Keratinocyte (primary cell): Measurements from ENCODE around the gene PAK2. TPM values are rescaled to one million over a fixed set of nuclear protein-coding genes. Genes with fewer than 3 reads are reported as not detected.

Experiments used
- DNase-seq: peaks from one replicate; pipeline ENCODE4 v3.0.0-alpha.2; 2011; ENCODE audit warnings: low read depth, missing footprints, low spot score
- FAIRE-seq: peaks from 2 replicates; lab custom pipeline; 2011; peaks lifted over from hg19 to GRCh38; lab: Jason Lieb, UNC
- H2AFZ ChIP-seq: 2 replicates; pipeline ENCODE4 v1.6.0; 2012; ENCODE audit warnings: low read length, control low read depth, inconsistent platforms; ENCODE audit not compliant: control insufficient read depth
- H3K27ac ChIP-seq: 2 replicates; pipeline ENCODE4 v1.5.1; 2011; ENCODE audit warnings: low read length; ENCODE audit not compliant: control insufficient read depth, insufficient read depth
- H3K27me3 ChIP-seq: 3 replicates; pipeline ENCODE4 v1.6.0; 2011; ENCODE audit warnings: low read length; ENCODE audit not compliant: control insufficient read depth, insufficient read depth; ENCODE audit errors: extremely low read depth
- H3K36me3 ChIP-seq, 2 experiments: 2 replicates in 1 of 2; 3 replicates in 1 of 2; pipeline ENCODE4 v1.5.1; 2011; ENCODE audit warnings: low read length in 2 of 2, mild to moderate bottlenecking in 1 of 2; ENCODE audit not compliant: control insufficient read depth in 2 of 2, insufficient read depth in 2 of 2; ENCODE audit errors: extremely low read depth in 1 of 2
- H3K4me1 ChIP-seq: 3 replicates; pipeline ENCODE4 v1.5.1; 2011; ENCODE audit warnings: low read length; ENCODE audit not compliant: control insufficient read depth, insufficient read depth; ENCODE audit errors: extremely low read depth
- H3K4me2 ChIP-seq: 3 replicates; pipeline ENCODE4 v1.6.0; 2011; ENCODE audit warnings: low read depth, low read length; ENCODE audit not compliant: control insufficient read depth, insufficient read depth; ENCODE audit errors: extremely low read depth
- H3K4me3 ChIP-seq, 3 experiments: fragments of 200-600 bp in 1 of 3; sonication (generic) in 1 of 3; 2 replicates in 2 of 3; 3 replicates in 1 of 3; pipeline ENCODE4 v1.5.1; 2011 to 2016; ENCODE audit warnings: low read length in 3 of 3, mild to moderate bottlenecking in 3 of 3, control low read depth in 2 of 3, inconsistent platforms in 1 of 3, low read depth in 1 of 3, mixed read lengths in 1 of 3, mixed run types in 1 of 3, moderate library complexity in 1 of 3; ENCODE audit not compliant: control insufficient read depth in 2 of 3, insufficient read depth in 2 of 3; ENCODE audit errors: extremely low read depth in 1 of 3
- H3K79me2 ChIP-seq: 2 replicates; pipeline ENCODE4 v1.6.0; 2012; ENCODE audit warnings: low read length; ENCODE audit not compliant: control insufficient read depth, insufficient read depth
- H3K9ac ChIP-seq: 3 replicates; pipeline ENCODE4 v1.6.0; 2011; ENCODE audit warnings: low read length; ENCODE audit not compliant: control insufficient read depth, insufficient read depth; ENCODE audit errors: extremely low read depth
- H3K9me1 ChIP-seq: 3 replicates; pipeline ENCODE4 v1.6.0; 2011; ENCODE audit warnings: low read length; ENCODE audit not compliant: control insufficient read depth, insufficient read depth; ENCODE audit errors: extremely low read depth
- H3K9me3 ChIP-seq: 2 replicates; pipeline ENCODE4 v1.5.1; 2012; ENCODE audit warnings: low read depth, low read length; ENCODE audit not compliant: control insufficient read depth
- H4K20me1 ChIP-seq: 3 replicates; pipeline ENCODE4 v1.6.0; 2011; ENCODE audit warnings: low read length; ENCODE audit not compliant: control insufficient read depth, insufficient read depth; ENCODE audit errors: extremely low read depth
- EZH2 ChIP-seq: IDR thresholded peaks from one replicate; pipeline ENCODE4 v1.6.1; 2012; ENCODE audit warnings: inconsistent platforms, mild to moderate bottlenecking, low read length, moderate library complexity
- dilution Hi-C: fragments of 300-500 bp; cut with MboI; formaldehyde crosslinking; loops from one replicate; pipeline ENCODE4 v1.7.0; 2020; ENCODE audit warnings: low sequenced_read_pairs; ENCODE audit not compliant: extremely low pct_ligation_motif_present
- polyA plus RNA-seq, 5 experiments: library from polyadenylated mRNA; depleted of rRNA in 3 of 5; stranded (reverse) in 3 of 5; stranded (forward) in 1 of 5; unstranded in 1 of 5; fragments of >200 nt; gene quantifications; 1 replicate in 1 of 5; 2 replicates in 3 of 5; 3 replicates in 1 of 5; pipeline versions ENCODE4 v1.2.1 to v1.2.3, GENCODE V29; 2011 to 2012; ENCODE audit warnings: missing spikeins in 2 of 5, low read depth in 1 of 5, low replicate concordance in 1 of 5
- TF ChIP-seq, protein P1 (sequence below), 3 experiments: IDR thresholded peaks in 1 of 3; conservative IDR thresholded peaks in 1 of 3; optimal IDR thresholded peaks in 1 of 3; 2 replicates in 2 of 3; 3 replicates in 1 of 3; pipeline versions ENCODE3 to v1.5.1; 2011; ENCODE audit warnings: low read length in 3 of 3, mild to moderate bottlenecking in 3 of 3, moderate library complexity in 2 of 3, control low read depth in 1 of 3, inconsistent platforms in 1 of 3; ENCODE audit not compliant: insufficient read depth in 2 of 3; ENCODE audit errors: extremely low read depth in 1 of 3

PAK2 gene
- polyA plus RNA-seq, 1 donor (not counting 4 experiments of a cell fraction or from before 2014, with no cell fraction given): 52.3 TPM

GRCh38 chr3:196812853-196813252 is 73.2 kb downstream of the PAK2 start:
- Histone ChIP-seq H2AFZ (no peak overlapping the region), H3K27ac (no peak overlapping the region), H4K20me1 (no peaks in the 10 kb centered on the region), H3K9me1 (no peaks in the 10 kb centered on the region), H3K4me3 (no peak overlapping the region), H3K79me2 (no peaks in the 10 kb centered on the region), H3K4me1 (no peaks in the 10 kb centered on the region), H3K9ac (no peak overlapping the region), H3K27me3 (no peaks in the 10 kb centered on the region), H3K36me3 (peaks cover 8 to 11% of the 10 kb centered on the region in 2 experiments), H3K9me3 (no peaks in the 10 kb centered on the region), H3K4me2 (no peak overlapping the region)
- DNase-seq (no peak), FAIRE-seq (no peak)
- dilution Hi-C loops: no loop called here
- no peak for TF ChIP-seq EZH2
- TF ChIP-seq, protein P1, sequence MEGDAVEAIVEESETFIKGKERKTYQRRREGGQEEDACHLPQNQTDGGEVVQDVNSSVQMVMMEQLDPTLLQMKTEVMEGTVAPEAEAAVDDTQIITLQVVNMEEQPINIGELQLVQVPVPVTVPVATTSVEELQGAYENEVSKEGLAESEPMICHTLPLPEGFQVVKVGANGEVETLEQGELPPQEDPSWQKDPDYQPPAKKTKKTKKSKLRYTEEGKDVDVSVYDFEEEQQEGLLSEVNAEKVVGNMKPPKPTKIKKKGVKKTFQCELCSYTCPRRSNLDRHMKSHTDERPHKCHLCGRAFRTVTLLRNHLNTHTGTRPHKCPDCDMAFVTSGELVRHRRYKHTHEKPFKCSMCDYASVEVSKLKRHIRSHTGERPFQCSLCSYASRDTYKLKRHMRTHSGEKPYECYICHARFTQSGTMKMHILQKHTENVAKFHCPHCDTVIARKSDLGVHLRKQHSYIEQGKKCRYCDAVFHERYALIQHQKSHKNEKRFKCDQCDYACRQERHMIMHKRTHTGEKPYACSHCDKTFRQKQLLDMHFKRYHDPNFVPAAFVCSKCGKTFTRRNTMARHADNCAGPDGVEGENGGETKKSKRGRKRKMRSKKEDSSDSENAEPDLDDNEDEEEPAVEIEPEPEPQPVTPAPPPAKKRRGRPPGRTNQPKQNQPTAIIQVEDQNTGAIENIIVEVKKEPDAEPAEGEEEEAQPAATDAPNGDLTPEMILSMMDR (optimal IDR thresholded peaks at IDR 0.05 in 1 of 3, IDR thresholded peaks at IDR 0.05 in 1 of 3, conservative IDR thresholded peaks at IDR 0.05 in 1 of 3; ENCODE audit: extremely low read depth in 1 of 3, insufficient read depth in 2 of 3, low read length in 3 of 3): no peak

GRCh38 chr3:196813903-196814302 is 74.2 kb downstream of the PAK2 start:
- Histone ChIP-seq H2AFZ (no peak overlapping the region), H3K4me1 (no peaks in the 10 kb centered on the region), H3K4me2 (no peak overlapping the region), H3K4me3 (no peak overlapping the region), H3K9me3 (no peaks in the 10 kb centered on the region), H3K79me2 (no peaks in the 10 kb centered on the region), H3K9me1 (no peaks in the 10 kb centered on the region), H3K27ac (no peak overlapping the region), H4K20me1 (no peaks in the 10 kb centered on the region), H3K27me3 (no peaks in the 10 kb centered on the region), H3K9ac (no peak overlapping the region), H3K36me3 (peaks cover 8 to 12% of the 10 kb centered on the region in 2 experiments)
- dilution Hi-C loops: no loop called here
- no peak for FAIRE-seq
- TF ChIP-seq, protein P1 (optimal IDR thresholded peaks at IDR 0.05 in 1 of 3, IDR thresholded peaks at IDR 0.05 in 1 of 3, conservative IDR thresholded peaks at IDR 0.05 in 1 of 3; ENCODE audit: extremely low read depth in 1 of 3, insufficient read depth in 2 of 3, low read length in 3 of 3): no peak
- no peak for TF ChIP-seq EZH2
- DNase-seq: no peak
